Left ventricle myocardium inferior (tissue), 1 donor: ENCODE data around the gene FNDC3B. TPM values are rescaled to one million over a fixed set of nuclear protein-coding genes. Genes with fewer than 3 reads are reported as not detected.

ENCODE experiments used
- DNase-seq: peaks from one replicate; pipeline ENCODE4 v3.0.0-alpha.2; 2020
- H3K27ac ChIP-seq: fragments of 200-600 bp; replicated peaks from 2 replicates; pipeline ENCODE4 v1.8.0; 2021
- H3K27me3 ChIP-seq: fragments of 200-600 bp; 2 replicates; pipeline ENCODE4 v1.8.0; 2021; ENCODE audit warnings: low read depth
- H3K36me3 ChIP-seq: fragments of 200-600 bp; 2 replicates; pipeline ENCODE4 v1.8.0; 2021
- H3K4me1 ChIP-seq: fragments of 200-600 bp; 2 replicates; pipeline ENCODE4 v1.8.0; 2021
- H3K4me3 ChIP-seq: fragments of 200-600 bp; 2 replicates; pipeline ENCODE4 v1.8.0; 2021; ENCODE audit warnings: mild to moderate bottlenecking, moderate library complexity
- H3K9me3 ChIP-seq: fragments of 200-600 bp; replicated peaks from 2 replicates; pipeline ENCODE4 v1.8.0; 2021
- intact Hi-C: fragments of 100-400 bp; cut with micrococcal nuclease; formaldehyde crosslinking; loops from one replicate; pipeline ENCODE4 v1.11.0; 2022
- total RNA-seq: library from RNA; stranded (reverse); fragmentation: NEBNext Ultra II Directional; extraction: Animal tissue kit (Norgen Biotek cat#: 25700); gene quantifications from one replicate; pipeline ENCODE4 v1.2.1, GENCODE V29; 2021
- TF ChIP-seq, protein P1 (sequence below): fragments of 200-600 bp; IDR thresholded peaks from 2 replicates; pipeline ENCODE4 v1.8.0; 2021; ENCODE audit warnings: antibody characterized with exemption, mild to moderate bottlenecking, borderline replicate concordance
- donor health status: DM: no; HTN: yes; CAD: no; lungs with severe emphysema.

Gene FNDC3B
- total RNA-seq, 1 donor from 2014 or later: 75.7 TPM

DNA sequence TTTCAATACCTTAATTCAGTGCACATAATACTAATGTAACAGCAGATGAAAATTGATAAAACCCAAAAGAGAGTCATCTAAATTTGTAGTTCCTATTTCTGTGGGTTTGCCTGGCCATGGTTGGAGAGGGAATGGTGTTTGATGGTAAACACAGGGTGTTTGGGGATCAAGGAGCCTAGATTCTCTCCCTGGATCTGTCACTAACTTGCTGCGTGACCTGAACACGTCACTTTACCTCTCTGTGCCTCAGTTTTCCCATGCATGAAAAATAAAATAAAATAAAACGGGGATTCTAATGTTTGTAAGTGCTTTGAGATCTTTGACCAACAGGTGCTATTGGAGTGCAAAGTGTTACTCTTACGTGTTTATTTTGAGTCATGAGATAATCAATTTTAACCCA lies 359.1 kb downstream of the FNDC3B start:
- H3K4me1 ChIP-seq: no peaks in the 10 kb centered on the region
- H3K9me3 ChIP-seq: no peaks in the 10 kb centered on the region
- peaks cover 52% of the 10 kb centered on the region for H3K36me3 ChIP-seq
- TF ChIP-seq, protein P1, sequence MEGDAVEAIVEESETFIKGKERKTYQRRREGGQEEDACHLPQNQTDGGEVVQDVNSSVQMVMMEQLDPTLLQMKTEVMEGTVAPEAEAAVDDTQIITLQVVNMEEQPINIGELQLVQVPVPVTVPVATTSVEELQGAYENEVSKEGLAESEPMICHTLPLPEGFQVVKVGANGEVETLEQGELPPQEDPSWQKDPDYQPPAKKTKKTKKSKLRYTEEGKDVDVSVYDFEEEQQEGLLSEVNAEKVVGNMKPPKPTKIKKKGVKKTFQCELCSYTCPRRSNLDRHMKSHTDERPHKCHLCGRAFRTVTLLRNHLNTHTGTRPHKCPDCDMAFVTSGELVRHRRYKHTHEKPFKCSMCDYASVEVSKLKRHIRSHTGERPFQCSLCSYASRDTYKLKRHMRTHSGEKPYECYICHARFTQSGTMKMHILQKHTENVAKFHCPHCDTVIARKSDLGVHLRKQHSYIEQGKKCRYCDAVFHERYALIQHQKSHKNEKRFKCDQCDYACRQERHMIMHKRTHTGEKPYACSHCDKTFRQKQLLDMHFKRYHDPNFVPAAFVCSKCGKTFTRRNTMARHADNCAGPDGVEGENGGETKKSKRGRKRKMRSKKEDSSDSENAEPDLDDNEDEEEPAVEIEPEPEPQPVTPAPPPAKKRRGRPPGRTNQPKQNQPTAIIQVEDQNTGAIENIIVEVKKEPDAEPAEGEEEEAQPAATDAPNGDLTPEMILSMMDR: no peak
- intact Hi-C loops: no loop called here
- no peak overlapping the region for H3K27ac ChIP-seq
- no peak for DNase-seq
- no peak overlapping the region for H3K4me3 ChIP-seq
- no peaks in the 10 kb centered on the region for H3K27me3 ChIP-seq

DNA sequence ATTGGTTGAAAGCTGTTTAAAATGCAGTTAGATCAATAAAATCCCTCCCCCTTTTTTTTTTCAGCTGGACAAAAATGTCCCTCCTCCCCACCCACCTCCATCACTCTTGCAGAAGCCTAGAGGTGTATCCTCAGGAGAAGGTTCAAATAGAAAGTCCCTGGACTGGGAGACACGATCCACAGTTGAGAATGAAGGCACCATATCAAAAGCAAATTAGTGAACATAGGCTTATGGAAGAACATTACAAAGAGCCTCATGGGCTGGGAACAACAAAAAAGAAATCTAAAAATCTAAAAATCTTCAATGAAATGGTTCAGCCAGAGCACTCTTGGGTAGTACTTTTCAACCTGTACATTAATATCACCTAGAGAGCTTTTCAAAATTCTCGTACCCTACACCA lies 362.7 kb downstream of the FNDC3B start:
- intact Hi-C loops: no loop called here
- Histone ChIP-seq H3K4me1 (no peaks in the 10 kb centered on the region), H3K36me3 (peaks cover 49% of the 10 kb centered on the region)

DNA sequence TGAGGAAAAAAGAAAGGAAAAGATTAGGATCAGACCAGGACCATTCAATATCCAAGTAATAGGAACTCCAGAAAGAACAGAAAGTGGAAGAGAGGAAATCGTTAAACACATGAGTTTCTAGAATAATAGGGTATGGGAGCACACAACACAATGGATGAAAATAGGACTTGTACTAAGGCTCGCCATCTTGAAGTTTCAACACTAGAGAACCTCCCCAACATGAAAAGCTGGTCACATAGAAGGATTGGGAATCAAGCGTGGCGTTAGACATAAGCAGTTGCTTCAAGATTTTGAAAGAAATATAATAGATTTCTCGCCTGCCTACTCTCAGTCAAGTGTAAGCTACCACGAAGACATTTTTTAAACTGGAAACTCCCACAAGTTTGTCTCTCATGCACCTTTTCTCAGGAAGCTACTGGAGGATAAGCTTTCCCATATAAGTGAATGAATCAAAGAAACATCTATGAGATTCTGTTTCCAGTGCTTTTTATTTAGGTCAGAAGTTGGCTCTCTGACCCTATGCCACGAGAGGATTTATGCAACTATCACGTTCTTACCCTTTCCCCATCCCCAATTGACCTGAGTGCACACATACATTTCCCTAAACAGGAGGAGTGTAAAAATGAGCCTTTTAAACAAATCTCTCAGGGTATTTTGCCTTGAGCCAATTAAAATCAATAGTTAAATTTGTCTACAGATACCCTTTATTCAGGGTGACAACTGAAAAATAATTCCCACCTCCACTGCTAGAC lies 363.7 kb downstream of the FNDC3B start:
- intact Hi-C loops: no loop called here
- no peaks in the 10 kb centered on the region for H3K4me1 ChIP-seq

More for the DNA sequence above, 362.7 kb downstream of the FNDC3B start:
- Histone ChIP-seq H3K27me3 (no peaks in the 10 kb centered on the region), H3K27ac (no peak overlapping the region), H3K9me3 (no peaks in the 10 kb centered on the region), H3K4me3 (no peak overlapping the region)
- TF ChIP-seq, protein P1: no peak
- DNase-seq: no peak

GRCh38 chr3:172404237-172404962 lies 365.0 kb downstream of the FNDC3B start:
- H3K9me3 ChIP-seq: no peaks in the 10 kb centered on the region
- no peaks in the 10 kb centered on the region for H3K27me3 ChIP-seq
- no peak overlapping the region for H3K4me3 ChIP-seq
- peaks cover 26% of the 10 kb centered on the region for H3K36me3 ChIP-seq
- TF ChIP-seq, protein P1: no peak
- H3K4me1 ChIP-seq: no peaks in the 10 kb centered on the region
- intact Hi-C loops: no loop called here
- no peak for DNase-seq
- no peak overlapping the region for H3K27ac ChIP-seq

More for the DNA sequence above, 363.7 kb downstream of the FNDC3B start:
- TF ChIP-seq, protein P1: no peak
- Histone ChIP-seq H3K27me3 (no peaks in the 10 kb centered on the region), H3K27ac (no peak overlapping the region), H3K9me3 (no peaks in the 10 kb centered on the region), H3K36me3 (peaks cover 39% of the 10 kb centered on the region), H3K4me3 (no peak overlapping the region)
- no peak for DNase-seq

- H3K9me3 ChIP-seq: no peaks in the 10 kb centered on the region
- H3K4me1 ChIP-seq: no peaks in the 10 kb centered on the region
- peaks cover 1% of the 10 kb centered on the region for H3K27me3 ChIP-seq
- TF ChIP-seq, protein P1: no peak
- peaks cover 17% of the 10 kb centered on the region for H3K36me3 ChIP-seq
- intact Hi-C loops: no loop called here
- DNase-seq: no peak
- no peak overlapping the region for H3K4me3 ChIP-seq
- H3K27ac ChIP-seq: no peak overlapping the region
Observed at GRCh38 chr3:172405914-172406313, 366.5 kb downstream of the FNDC3B start.
